ENCODE measurements around the gene CBX7.
"Not testable (repeated sequence)": the region's sequence is repeated elsewhere in the genome, so short reads cannot be mapped to it uniquely, and the experiment has no call there.

CBX7 gene

GRCh38 chr22:39171623-39172264, 19.3 kb upstream of the CBX7 start:
- H3K9me3 ChIP-seq (ENCODE audit: low read depth, low read length): no peaks in the 10 kb centered on the region
- H3K36me3 ChIP-seq (ENCODE audit: insufficient read depth, low read length): no peaks in the 10 kb centered on the region
- no peak for DNase-seq (ENCODE audit: low read depth, low spot score)
- TF ChIP-seq EZH2 (IDR thresholded peaks at IDR 0.05) (no peak), FOXP2 (optimal IDR thresholded peaks at IDR 0.05; ENCODE audit: control extremely low read depth, extremely low read length, insufficient read depth) (no peak), POLR2AphosphoS5 (IDR thresholded peaks at IDR 0.05; ENCODE audit: borderline replicate concordance, low read depth, low read length) (no peak)
- H3K27ac ChIP-seq: no peak overlapping the region
- no peak overlapping the region for H3K9ac ChIP-seq (ENCODE audit: insufficient read length)
- H3K4me3 ChIP-seq: no peak overlapping the region

DNA sequence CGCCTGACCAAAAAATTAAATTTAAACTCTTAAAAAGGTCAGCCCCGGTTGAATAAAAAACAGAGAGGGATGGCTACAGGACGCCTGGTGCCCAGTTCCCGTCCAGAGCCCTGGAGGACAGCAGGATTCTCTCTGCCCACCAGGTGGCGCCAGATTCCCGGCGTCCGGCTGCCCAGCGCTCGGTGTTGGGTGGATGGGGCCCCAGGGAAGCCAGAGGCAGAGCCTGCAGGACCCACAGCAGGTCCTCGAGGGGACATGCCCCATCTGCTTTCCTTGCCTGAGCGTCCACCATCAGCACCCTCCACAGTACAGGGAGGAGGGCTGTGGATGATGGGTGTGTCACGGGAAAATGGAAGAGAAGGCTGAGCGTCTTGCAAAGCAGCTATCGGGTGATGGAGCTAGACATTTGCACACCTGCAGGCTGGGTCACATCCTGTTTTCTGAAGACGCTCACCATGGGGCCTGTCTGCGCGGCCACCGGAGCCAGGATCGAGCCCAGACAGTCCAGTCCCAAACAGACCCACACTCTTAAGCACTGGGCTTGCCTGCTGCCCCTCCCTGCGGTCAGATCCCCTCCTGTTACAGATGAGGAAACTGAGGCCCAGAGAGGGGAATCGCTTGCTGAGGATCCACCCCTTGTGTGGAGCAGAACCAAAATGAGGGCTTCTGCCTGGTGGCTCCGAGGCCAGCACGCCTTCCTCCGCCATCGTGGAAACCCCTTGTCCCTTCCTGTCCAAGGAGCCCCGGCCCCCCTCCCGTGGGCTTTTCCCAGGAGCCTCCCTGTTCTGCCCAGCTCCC, 18.5 kb upstream of the CBX7 start:
- Histone ChIP-seq H3K4me3 (no peak overlapping the region), H3K9ac (ENCODE audit: insufficient read length) (no peak overlapping the region), H3K36me3 (ENCODE audit: insufficient read depth, low read length) (no peaks in the 10 kb centered on the region), H3K27ac (no peak overlapping the region), H3K9me3 (ENCODE audit: low read depth, low read length) (no peaks in the 10 kb centered on the region)
- TF ChIP-seq FOXP2 (optimal IDR thresholded peaks at IDR 0.05; ENCODE audit: control extremely low read depth, extremely low read length, insufficient read depth) (no peak), EZH2 (IDR thresholded peaks at IDR 0.05) (no peak), POLR2AphosphoS5 (IDR thresholded peaks at IDR 0.05; ENCODE audit: borderline replicate concordance, low read depth, low read length) (no peak)
- no peak for DNase-seq (ENCODE audit: low read depth, low spot score)

GRCh38 chr22:39169797-39170466, 17.5 kb upstream of the CBX7 start:
- DNase-seq (ENCODE audit: low read depth, low spot score): no peak
- H3K36me3 ChIP-seq (ENCODE audit: insufficient read depth, low read length): no peaks in the 10 kb centered on the region
- no peak overlapping the region for H3K4me3 ChIP-seq
- no peak overlapping the region for H3K27ac ChIP-seq
- no peaks in the 10 kb centered on the region for H3K9me3 ChIP-seq (ENCODE audit: low read depth, low read length)
- TF ChIP-seq EZH2 (IDR thresholded peaks at IDR 0.05) (no peak), FOXP2 (optimal IDR thresholded peaks at IDR 0.05; ENCODE audit: control extremely low read depth, extremely low read length, insufficient read depth) (no peak), POLR2AphosphoS5 (IDR thresholded peaks at IDR 0.05; ENCODE audit: borderline replicate concordance, low read depth, low read length) (no peak)
- H3K9ac ChIP-seq (ENCODE audit: insufficient read length): no peak overlapping the region

DNA sequence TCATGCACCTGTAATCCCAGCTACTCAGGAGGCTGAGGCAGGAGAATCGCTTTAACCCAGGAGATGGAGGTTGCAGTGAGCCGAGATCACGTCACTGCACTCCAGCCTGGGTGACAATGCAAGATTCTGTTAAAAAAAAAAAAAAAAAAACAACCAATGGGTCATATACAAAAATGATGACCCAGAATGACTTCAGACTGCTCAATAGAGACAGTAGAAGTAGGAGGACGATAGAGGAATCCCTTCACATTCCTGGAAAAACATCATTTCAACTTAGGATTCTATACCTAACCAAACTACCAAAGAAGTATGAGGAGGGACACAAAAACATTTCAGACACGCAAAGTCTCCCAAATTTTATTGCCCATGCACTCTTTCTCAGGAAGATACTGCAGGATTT, 14.1 kb upstream of the CBX7 start:
- DNase-seq (ENCODE audit: low read depth, low spot score): no peak
- no peak overlapping the region for H3K27ac ChIP-seq
- H3K4me3 ChIP-seq: no peak overlapping the region
- H3K9ac ChIP-seq (ENCODE audit: insufficient read length): no peak overlapping the region
- no peaks in the 10 kb centered on the region for H3K9me3 ChIP-seq (ENCODE audit: low read depth, low read length)
- no peaks in the 10 kb centered on the region for H3K36me3 ChIP-seq (ENCODE audit: insufficient read depth, low read length)
- TF ChIP-seq FOXP2 (optimal IDR thresholded peaks at IDR 0.05; ENCODE audit: control extremely low read depth, extremely low read length, insufficient read depth): no peak
- TF ChIP-seq POLR2AphosphoS5 (IDR thresholded peaks at IDR 0.05; ENCODE audit: borderline replicate concordance, low read depth, low read length): no peak
- no peak for TF ChIP-seq EZH2 (IDR thresholded peaks at IDR 0.05)

DNA sequence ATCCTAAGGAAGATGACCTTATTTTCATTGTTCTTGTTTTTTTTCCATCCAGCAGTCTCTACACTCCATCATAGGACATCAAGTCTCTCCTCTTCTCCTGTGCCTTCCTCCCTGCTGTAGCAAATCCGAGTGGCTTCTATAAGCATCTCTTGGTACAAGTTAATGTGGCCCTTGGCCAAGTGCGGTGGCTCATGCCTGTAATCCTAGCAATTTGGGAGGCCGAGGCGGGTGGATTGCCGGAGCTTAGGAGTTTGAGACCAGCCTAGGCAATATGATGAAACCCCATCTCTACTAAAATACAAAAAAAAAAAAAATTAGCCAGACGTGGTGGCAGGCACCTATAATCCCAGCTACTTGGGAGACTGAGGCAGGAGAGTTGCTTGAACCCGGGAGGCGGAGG, 3.6 kb upstream of the CBX7 start:
- H3K4me3 ChIP-seq; H3K27ac ChIP-seq; DNase-seq (ENCODE audit: low read depth, low spot score); H3K9me3 ChIP-seq (ENCODE audit: low read depth, low read length); H3K9ac ChIP-seq (ENCODE audit: insufficient read length); H3K36me3 ChIP-seq (ENCODE audit: insufficient read depth, low read length): not testable (repeated sequence)

DNA sequence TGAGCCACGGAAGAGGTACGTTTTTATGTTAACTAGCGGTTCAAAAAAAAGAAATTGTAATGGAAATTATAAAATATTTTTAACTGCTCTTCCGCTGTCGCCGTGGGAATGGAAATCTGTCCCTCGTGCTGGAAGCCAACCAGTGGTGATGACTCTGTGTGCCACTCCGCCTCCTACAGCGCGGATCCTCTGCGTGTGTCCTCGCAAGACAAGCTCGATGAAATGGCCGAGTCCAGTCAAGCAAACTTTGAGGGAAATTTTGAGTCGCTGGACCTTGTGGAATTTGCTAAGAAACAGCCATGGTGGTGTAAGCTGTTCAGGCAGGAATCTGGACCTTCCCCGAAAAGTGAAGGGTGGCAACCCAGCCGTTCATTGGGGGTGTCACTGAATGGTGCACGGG, 2.9 kb upstream of the CBX7 start:
- no peak overlapping the region for H3K27ac ChIP-seq
- H3K9me3 ChIP-seq (ENCODE audit: low read depth, low read length): no peaks in the 10 kb centered on the region
- TF ChIP-seq EZH2 (IDR thresholded peaks at IDR 0.05): no peak
- TF ChIP-seq POLR2AphosphoS5 (IDR thresholded peaks at IDR 0.05; ENCODE audit: borderline replicate concordance, low read depth, low read length): no peak
- no peak for TF ChIP-seq FOXP2 (optimal IDR thresholded peaks at IDR 0.05; ENCODE audit: control extremely low read depth, extremely low read length, insufficient read depth)
- H3K9ac ChIP-seq (ENCODE audit: insufficient read length): no peak overlapping the region
- no peak overlapping the region for H3K4me3 ChIP-seq
- no peaks in the 10 kb centered on the region for H3K36me3 ChIP-seq (ENCODE audit: insufficient read depth, low read length)
- DNase-seq (ENCODE audit: low read depth, low spot score): no peak

DNA sequence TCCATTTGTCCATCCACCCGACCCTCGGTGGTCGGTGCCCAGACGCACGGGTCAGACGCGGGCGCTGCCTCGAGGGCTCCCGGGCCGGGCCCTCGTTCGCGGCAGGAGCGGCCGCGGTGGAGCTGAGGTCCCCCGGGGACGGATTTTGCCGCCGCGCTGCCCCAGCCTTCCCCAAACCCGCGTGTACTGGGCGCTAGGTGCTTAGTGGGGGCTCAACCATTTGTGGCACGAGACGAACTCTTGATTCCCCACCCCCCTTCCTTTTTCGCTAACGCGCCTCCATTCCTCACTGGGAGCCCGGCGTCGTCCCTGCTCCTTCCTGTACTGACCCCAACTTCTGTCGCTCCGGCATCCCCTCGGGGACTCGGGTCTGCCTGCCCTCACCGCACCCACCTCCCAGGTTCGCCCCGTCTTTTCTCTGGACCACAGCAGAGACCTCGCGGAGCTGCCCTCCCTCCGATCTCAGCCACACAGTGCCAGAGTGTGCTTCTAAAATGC, 789 bp upstream of the CBX7 start:
- TF ChIP-seq FOXP2 (optimal IDR thresholded peaks at IDR 0.05; ENCODE audit: control extremely low read depth, extremely low read length, insufficient read depth) (no peak), POLR2AphosphoS5 (IDR thresholded peaks at IDR 0.05; ENCODE audit: borderline replicate concordance, low read depth, low read length) (no peak), EZH2 (IDR thresholded peaks at IDR 0.05) (no peak)
- DNase-seq (ENCODE audit: low read depth, low spot score): no peak
- Histone ChIP-seq H3K4me3 (peak overlapping the region; percentile 89), H3K27ac (no peak overlapping the region), H3K36me3 (ENCODE audit: insufficient read depth, low read length) (no peaks in the 10 kb centered on the region), H3K9me3 (ENCODE audit: low read depth, low read length) (no peaks in the 10 kb centered on the region), H3K9ac (ENCODE audit: insufficient read length) (peak overlapping the region; percentile 76)

DNA sequence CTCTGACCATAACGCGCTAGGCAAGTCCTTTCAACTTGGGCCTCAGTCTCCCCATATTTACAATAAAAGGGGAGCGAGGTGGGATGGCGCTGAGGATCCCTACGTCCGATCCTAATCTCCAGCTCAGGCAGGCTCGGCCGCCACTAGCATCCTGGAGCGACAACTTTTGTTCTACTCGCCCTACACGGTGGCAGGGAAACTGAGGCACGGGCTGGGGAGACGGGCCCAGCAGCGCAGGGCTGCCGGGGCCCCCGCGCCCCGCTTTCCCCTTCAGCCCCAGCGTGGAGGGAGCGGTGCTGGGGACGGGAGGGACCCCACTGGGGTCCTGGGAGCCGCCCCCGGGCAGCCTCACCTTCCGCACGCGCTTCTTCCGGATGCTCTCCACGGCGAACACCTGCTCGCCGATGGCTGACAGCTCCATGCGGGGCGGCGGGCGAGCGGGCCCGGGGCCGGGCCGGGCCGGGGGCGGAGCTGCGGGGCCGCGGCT, 413 bp downstream of the CBX7 start:
- TF ChIP-seq EZH2 (IDR thresholded peaks at IDR 0.05) (no peak), FOXP2 (optimal IDR thresholded peaks at IDR 0.05; ENCODE audit: control extremely low read depth, extremely low read length, insufficient read depth) (no peak), POLR2AphosphoS5 (IDR thresholded peaks at IDR 0.05; ENCODE audit: borderline replicate concordance, low read depth, low read length) (no peak)
- peak overlapping the region; percentile 89 for H3K4me3 ChIP-seq
- no peaks in the 10 kb centered on the region for H3K9me3 ChIP-seq (ENCODE audit: low read depth, low read length)
- peak overlapping the region; percentile 56 for H3K9ac ChIP-seq (ENCODE audit: insufficient read length)
- DNase-seq (ENCODE audit: low read depth, low spot score): no peak
- no peak overlapping the region for H3K27ac ChIP-seq
- H3K36me3 ChIP-seq (ENCODE audit: insufficient read depth, low read length): no peaks in the 10 kb centered on the region
